HG03342 (cell line): ENCODE measurements around the gene TBCD.

Experiments
- ATAC-seq: cut with Tn5 transposase; IDR thresholded peaks from one replicate; pipeline ENCODE4 v1.9.1; 2021; ENCODE audit warnings: mild to moderate bottlenecking, moderate library complexity; ENCODE audit not compliant: unreplicated experiment

TBCD gene

DNA sequence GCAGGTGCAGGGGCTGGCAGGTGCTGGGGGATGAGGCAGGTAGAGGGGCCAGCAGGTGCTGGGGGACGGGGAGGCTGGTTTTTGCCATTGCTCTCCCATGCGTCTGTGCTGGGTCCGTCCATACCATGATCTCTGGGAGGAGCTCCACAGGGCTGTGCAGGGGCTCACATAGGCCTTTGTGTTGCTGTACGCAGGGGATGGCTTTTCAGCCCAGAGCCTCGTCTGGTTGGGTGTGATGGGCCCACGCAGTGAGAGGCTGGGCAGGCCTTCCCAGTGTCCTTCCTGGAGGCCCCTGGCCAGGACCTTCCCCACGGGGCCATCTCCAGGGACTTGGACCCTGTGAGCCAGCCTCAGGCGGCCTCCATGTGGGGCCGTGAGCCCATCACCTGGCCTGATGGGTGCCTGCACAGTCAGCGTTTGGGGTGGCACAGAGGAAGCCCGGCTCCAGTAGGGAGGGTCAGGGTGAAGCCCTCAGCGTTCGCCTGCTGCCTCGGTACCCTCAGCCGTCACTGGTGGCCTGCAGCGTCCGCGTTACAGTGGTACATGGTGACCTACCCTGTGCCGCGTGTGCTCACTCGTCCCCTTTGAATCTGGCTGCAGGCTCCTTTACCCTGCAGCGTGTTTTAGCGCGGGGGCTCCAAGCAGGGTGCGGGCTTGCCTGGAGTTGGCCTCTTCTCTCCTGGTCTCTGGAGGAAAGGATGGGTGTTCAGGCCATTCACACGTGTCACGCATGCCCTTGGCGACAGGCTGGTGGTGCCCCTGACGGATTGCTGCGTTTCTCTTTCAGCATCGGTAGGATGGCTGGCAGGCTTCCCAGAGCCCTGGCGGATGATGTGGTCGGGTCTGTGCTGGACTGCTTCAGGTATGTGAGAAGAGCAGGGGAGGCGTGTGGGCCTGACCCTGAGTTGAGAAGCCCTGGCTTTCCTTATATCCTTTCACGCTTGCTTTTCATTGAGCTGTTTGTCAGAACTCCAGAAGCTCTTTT is 57.3 kb downstream of the TBCD start:
- no peak for ATAC-seq

DNA sequence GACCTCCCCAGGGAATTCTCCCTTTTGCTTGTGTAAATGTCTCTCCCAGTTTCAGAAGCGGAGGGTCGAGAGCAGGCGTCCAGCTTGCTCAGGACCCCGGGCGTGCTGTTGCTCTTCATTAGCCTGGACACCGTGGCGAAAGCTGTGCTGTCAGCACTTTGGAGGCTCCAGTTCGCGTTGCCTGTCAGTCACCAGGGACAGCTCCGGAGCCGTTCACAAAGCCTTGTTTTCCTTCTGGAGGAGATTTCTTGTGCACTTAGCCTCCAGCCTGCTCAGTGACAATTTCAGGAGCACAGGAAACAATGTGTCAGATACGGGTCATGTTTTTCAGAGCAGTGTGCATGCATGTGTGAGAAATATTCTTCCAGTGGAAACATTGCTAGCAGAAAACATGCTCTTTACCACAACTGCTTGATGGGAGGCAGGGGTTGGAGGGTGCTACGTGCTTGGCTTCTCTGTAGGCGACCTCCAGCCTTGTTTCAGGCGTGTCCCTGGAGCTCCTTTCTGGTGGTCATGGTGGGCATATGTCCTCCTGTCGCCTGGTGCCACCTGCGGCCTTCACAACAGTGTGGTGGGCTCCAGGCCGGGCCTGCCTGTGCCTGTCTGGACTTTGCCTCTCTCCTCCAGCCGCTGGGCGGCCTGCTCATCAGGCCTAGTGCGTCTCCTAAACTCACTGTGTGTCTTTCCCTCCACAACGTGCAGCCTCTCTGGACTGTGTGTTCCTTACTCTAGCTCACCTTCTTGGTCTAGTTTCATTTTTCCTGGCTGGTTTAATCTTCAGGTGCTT is 59.0 kb downstream of the TBCD start:
- ATAC-seq: no peak

DNA sequence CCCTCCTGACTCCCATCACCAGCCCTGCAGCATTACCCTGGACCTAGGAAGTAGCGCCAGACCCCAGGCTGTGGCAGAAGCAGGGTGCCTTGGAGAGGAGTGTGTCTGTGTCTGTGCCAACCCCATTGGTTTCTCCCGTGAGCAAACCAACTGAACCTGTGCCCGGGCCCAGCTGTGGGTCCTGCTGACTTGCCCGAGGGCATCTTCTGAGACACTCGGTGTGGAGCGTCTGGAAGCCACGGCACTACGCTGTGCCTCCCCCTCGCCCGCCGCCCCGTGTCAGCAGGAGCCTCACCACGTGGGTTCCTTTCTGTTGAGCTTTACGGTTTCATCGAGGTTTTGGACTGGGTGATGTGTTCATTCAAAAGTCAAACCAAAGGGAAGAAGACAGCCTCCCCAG is 60.2 kb downstream of the TBCD start:
- no peak for ATAC-seq

DNA sequence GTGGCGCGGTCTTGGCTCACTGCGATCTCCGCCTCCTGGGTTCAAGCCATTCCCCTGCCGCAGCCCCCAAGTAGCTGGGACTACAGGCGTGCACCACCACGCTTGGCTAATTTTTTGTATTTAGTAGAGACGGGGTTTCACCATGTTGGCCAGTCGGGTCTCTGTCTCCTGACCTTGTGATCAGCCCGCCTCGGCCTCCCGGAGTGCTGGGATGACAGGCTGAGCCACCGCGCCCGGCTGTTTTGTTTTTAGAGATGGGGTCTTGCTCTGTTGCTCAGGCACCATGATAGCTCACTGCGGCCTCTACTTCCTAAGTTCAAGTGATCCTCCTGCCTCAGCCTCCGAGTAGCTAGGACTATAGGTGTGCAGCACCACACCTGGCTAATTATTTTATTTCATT is 60.7 kb downstream of the TBCD start:
- no peak for ATAC-seq

DNA sequence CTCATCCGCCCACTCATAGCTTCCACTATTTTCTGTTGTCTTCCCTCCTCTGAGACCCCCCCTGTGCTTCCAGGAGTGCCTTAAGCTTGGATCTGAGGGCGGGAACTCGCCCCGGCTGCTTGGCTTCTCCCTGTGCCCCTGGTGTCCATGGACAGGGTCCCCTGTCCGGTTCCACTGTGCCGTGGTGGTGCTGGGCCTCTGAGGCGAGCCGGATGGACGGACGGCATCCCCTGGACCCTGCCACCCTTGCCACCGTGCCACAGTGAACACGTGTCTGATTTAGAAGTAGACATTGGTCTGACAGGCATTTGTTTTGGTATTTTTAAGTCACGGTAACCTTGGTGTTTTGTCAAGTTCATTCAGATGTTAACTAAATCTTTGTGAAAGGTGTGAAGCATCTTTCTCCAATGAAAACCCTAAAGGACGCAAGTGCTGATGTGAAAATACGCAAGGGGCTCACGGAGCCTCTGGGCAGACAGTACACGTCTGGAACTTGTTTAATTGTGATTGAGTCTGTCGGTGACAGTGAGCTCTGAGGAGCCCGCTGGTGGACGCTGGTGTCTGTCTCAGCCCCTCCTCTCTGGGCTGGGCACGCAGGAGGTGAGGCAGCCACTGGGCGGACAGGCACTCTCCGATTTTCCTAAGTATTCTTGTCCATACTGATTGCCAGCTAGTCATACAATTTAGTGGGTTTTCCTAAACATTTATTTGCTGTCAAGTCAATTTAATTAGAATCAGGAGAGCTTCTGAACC is 61.6 kb downstream of the TBCD start:
- no peak for ATAC-seq

DNA sequence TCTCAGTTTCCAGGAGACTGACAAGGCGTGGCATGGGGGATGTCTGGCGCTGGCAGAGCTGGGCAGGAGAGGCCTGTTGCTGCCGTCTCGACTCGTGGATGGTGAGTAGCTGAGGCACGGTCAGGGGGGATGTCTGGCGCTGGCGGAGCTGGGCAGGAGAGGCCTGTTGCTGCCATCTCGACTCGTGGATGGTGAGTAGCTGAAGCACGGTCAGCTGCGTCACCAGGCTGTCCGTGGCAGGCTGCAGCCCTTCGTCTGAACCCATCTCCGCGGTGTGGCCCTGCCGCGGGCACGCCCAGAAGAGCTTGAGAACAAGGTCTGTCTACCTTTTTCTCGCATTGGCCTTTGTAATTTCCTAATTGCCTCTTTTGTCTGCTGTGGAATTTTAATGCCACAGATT is 63.0 kb downstream of the TBCD start:
- no peak for ATAC-seq

DNA sequence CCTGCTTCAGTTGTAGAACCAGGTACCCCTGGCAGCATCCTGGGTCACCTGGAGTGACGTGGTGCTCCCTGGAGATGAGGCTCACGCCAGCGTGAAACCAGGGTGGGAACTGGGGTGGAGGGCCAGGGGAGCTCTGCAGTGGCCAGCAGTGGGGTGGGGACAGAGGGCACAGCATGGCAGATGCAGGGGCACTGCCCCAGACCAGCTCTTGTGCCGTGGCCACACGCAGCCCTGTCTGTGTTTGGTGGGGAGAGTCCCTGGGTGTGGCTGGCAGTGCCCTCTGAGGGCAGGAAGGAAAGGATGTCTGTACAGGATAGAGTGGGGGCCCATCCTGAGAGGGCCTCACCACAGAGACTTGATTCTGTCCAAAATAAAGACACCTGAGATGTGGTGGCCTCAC is 63.5 kb downstream of the TBCD start:
- no peak for ATAC-seq

DNA sequence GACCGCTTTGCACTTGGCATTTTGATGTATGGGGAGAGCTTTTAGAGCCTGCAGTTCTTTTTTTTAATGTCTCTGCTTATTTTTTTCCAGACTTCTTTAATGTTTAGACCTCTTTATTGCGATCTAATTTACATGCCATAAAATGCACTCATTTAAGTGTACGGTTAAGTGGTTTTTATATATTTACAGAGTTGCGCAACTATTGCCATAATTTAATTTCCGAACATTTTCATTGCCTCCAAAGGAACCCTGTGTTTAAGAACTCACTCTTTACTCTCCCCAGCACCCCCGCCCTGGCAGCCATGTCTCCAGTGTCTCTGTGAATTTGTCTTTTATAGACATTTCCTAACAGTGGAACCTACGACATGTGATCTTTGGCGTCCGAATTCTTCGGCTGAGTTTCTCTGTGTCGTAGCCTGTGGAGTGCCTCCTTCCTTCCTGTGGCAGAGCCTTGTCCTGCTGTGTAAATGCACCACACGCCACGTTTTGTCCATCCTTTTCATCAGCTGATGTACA is 64.0 kb downstream of the TBCD start:
- ATAC-seq: no peak

DNA sequence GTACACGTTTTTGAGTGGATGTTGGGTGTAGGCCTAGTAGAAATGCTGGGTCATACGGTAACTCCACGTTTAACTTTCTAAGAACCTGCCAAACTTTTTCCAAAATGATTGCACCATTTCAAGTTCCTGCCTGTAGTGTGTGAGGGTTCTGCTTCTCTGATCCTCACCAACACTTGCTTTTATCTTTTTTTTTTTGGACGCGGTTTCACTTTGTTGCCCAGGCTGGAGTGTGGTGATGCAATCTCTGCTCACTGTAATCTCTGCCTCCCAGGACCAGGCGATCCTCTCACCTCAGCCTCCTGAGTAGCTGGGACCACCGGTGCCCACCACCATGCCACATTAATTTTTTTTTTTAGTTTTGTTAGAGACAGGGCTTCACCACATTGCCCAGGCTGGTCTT is 64.5 kb downstream of the TBCD start:
- no peak for ATAC-seq

DNA sequence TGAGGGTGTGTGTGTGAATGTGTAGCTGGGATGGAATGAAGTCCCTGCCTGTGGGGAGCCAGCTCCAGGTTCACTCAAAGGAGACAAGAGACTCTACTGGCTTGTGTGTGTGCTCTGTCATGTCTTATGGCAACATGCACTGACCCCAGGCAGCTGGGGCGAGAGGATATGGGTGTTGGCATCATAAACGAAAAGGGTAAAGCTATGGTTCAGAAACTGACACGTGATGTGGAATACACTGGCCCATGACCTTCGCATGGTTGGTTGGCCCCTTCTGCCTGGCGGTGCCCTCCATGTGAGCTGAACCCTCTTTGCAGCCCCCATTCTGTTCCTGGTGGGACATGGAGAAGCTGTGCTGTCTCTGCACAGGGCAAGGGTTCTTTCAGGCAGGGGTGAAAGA is 66.1 kb downstream of the TBCD start:
- ATAC-seq: no peak

DNA sequence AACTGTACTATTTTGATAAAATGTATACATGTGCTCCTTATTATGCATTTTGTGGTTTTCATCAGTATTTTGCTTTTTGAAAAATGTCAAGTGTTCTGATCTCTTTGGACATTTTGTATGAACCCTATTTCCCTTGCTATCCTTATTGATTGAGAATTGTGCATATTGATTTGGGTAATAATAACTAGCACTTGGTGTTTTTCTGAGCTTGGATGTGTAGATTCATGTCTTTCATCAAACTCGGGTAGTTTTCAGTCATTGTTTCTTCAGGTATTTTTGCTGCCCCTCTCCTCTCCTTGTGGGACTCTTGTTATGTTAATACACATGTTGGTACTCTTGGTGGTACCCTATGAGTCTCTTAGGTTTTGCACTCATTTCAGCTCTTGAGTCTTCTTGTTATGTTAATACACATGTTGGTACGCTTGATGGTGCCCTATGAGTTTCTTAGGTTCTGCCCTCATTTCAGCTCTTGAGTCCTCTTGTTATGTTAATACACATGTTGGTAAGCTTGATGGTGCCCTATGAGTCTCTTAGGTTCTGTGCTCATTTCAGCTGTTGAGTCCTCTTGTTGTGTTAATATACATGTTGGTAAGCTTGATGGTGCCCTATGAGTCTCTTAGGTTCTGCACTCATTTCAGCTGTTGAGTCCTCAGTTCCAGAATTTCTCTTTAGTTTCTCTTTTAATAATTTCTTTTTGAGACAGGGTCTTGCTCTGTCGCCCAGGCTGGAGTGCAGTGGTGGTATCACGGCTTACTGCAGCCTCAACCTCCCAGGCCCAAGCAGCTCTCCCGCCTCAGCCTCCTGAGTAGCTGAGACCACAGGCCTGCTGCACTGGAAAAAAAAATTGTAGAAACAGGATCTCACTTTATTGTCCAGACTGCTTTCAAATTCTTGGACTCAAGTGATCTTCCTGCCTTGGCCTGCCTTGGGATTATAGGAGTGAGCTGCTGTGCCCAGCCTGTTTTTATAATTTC is 68.7 kb downstream of the TBCD start:
- no peak for ATAC-seq

DNA sequence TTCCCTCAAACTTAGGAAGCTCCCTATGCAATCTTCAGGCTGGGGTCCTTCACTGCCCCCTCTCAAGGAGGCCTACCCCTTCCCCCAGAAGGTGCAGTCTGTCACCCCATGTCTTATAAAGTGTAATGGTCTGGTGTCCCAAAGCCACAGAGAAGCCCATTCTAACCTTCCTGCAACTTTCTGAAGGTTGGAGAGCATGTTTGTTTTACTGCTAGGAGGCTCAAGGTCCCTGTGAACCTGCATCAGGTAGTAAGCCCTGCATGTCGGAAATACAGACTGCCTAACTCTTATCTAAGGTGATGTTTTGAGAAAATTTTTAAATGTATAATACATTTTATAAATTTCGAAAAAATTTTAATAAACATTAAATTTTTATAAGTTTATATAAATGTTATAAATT is 69.7 kb downstream of the TBCD start:
- ATAC-seq: no peak

DNA sequence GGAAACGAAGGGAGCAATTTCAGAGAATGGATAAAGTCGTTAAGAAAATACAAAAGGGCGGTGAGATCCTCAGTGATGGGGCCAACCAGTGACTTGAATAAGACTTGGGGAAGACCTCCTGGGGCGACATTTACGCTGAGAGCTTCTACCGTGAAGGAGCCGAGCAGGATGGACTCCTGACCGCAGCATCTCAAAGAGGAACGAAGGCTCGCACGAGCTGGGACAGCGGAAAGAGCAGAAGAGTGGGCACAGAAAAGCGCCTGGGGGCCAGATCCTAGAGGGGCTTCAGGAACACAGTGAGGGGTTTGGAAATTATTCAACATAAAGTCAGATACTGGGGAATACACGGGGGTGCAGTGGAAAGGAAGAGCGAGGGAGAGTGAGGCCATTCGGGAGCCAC is 70.4 kb downstream of the TBCD start:
- no peak for ATAC-seq

DNA sequence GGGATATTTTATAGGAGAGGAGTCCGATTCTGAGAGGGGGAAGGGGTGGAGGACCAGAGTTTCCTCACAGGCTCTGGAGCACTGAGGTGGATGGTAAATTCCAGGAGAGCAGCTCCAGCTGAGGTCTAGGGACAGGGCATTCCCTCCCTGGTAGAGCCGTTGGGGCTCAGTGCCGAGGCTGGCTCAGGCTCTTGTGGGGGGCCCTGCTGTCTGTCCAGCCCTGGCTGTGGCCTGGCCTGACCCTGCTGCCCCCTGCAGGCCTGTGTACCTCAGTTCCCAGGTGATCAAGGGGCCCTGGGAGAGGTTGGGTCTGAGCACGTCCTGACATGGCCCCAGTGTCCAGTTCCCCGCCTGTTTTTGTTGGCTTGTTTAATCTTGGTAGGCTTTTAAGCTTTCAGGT is 71.1 kb downstream of the TBCD start:
- no peak for ATAC-seq

DNA sequence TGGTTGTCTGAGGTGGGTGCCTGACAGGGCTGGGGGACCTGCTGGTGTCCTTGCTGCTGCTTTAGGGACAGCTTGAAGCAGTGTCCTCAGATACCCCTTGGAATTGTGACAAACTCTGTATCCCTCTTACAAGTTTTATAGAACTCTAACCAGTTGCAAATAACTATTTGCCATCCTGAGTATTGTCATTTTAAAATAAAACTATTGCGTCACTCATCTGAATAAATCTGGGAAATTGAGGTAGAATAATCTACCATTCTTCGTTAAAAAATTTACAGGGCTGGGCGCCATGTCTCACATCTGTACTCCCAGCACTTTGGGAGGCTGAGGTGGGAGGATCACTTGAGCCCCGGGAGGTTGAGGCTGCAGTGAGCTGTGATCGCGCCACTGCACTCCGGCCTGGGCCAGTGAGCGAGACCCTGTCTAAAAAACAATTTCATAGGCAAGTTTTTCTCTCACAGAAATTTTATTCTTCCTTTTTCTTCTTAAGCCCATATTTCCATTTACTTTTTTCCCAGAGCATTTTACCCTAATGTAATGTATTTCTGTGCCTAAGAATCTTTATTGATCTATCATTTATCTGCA is 73.8 kb downstream of the TBCD start:
- ATAC-seq: no peak

DNA sequence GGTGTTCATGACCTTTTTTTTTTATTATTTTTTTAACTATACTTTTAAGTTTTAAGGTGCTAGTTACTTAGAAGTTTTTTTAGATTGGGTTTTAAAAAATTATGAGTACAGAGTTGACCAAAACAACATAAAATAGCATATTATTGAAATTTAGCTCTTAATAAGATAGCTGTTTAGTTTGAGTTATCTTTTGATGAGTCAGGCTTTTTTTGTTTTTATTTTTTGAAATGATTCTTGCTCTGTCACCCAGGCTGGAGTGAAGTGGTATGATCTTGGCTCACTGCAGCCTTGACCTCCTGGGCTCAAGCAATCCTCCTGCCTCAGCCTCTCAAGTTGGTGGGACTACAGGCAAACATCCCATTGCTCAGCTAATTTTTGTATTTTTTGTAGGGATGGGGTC is 74.3 kb downstream of the TBCD start:
- no peak for ATAC-seq

DNA sequence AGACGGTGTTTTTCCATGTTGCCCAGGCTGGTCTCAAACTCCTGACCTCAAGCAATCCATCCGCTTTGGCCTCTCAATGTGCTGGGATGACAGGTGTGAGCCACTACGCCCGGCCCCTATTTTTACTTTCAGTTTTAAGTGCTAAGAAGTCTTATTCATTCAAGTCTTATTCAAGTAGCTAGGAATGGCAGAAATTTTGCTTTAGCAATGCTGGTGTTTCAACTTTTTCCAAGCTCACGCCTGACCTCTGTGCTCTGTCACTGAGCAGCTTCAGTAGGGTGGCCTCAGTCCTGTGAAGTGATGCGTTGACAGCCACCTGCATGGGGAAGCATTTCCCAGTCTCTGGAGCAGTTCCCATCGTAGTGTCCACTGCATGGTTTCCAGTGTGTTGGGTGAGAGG is 75.1 kb downstream of the TBCD start:
- no peak for ATAC-seq

DNA sequence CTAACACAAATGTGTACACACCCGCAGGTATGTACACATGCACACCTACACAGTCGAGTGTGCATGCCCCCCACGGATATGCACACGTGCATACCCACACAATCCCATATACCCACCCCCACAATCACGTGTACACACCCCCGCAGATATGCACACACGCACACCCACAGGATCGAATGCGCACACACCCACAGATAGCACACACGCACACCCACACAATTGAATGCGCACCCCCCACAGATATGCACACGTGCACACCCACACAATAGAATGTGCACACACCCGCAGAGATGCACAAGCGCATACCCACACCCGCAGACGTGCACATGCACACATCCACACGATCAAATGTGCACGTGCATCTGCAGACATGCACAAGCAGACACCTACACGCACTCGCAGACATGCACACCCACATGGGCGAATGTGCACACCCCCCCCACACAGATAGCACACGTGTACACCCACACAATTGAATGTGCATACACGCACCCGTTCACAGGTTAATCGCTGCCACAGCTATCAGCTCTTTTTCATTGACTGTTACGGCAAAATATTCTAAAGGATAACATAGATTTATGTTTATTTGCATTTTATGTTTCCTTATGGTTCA is 77.1 kb downstream of the TBCD start:
- no peak for ATAC-seq

DNA sequence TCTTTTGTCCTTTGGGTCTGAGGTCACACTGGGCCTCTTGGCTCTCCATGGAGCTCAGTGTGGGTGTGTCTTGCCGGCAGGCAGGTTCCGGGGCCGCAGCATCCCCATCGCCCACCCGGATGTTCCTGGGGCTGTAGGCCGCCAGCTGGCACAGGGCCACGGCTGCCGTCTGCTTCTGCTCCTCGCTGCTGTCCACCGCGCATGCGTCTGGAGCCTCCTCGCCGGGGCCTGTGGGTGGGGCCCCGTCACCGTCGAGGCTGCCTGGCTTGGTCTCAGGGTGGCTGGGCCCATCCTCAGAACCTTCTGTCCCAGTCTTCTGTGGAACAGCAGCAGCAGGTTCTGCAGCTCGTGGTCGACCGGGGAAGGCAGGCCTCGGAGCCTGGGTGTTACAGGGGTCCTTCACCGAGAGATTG is 78.4 kb downstream of the TBCD start:
- no peak for ATAC-seq
